Measurements from ENCODE around the gene ATG2B. TPM values are rescaled to one million over a fixed set of nuclear protein-coding genes. Genes with fewer than 3 reads are reported as not detected.

The ATG2B gene
- total and polyA plus RNA-seq, 5 donors from 2014 or later, result 2.0 to 40.0 (median 2.3) TPM

GRCh38 chr14:96275177-96276112 is 87.7 kb downstream of the ATG2B start:
- Mint-ChIP-seq H3K27ac (no peak overlapping the region), H3K9me3 (peaks cover 0 to 14% (median 6%) of the 10 kb centered on the region in 7 donors), H3K4me3 (no peak overlapping the region), H3K36me3 (peaks cover 7% of the 10 kb centered on the region), H3K27me3 (peaks cover 10% of the 10 kb centered on the region), H3K4me1 (no peaks in the 10 kb centered on the region)
- no peak overlapping the region for H3K4me3 ChIP-seq (ENCODE audit: low read depth, low read length)
- ATAC-seq (ENCODE audit: low read depth in 2 of 2) (no peak), DNase-seq (peak; percentile 17 to 56 (median 20))
- peaks cover 2% of the 10 kb centered on the region for H3K27me3 ChIP-seq (ENCODE audit: control insufficient read depth, insufficient read depth, low read length)
- no peaks in the 10 kb centered on the region for H3K36me3 ChIP-seq (ENCODE audit: control insufficient read depth, insufficient read depth, low read length)
- no peaks in the 10 kb centered on the region for H3K4me1 ChIP-seq (ENCODE audit: control insufficient read depth, insufficient read depth, low read length, poor library complexity, severe bottlenecking)
- H3K27ac ChIP-seq (ENCODE audit: insufficient read depth, low read length, poor library complexity, severe bottlenecking), result no peak overlapping the region
- peaks cover 8 to 14% of the 10 kb centered on the region in 2 experiments for H3K9me3 ChIP-seq (ENCODE audit: control insufficient read depth in 2 of 2, low read length in 2 of 2)

- DNase-seq (no peak), ATAC-seq (ENCODE audit: low read depth in 2 of 2) (no peak)
- Histone ChIP-seq H3K27me3 (ENCODE audit: control insufficient read depth, insufficient read depth, low read length) (peaks cover 2% of the 10 kb centered on the region), H3K9me3 (ENCODE audit: control insufficient read depth in 2 of 2, low read length in 2 of 2) (peaks cover 8 to 14% of the 10 kb centered on the region in 2 experiments), H3K36me3 (ENCODE audit: control insufficient read depth, insufficient read depth, low read length) (no peaks in the 10 kb centered on the region), H3K4me1 (ENCODE audit: control insufficient read depth, insufficient read depth, low read length, poor library complexity, severe bottlenecking) (no peaks in the 10 kb centered on the region), H3K4me3 (ENCODE audit: low read depth, low read length) (no peak overlapping the region), H3K27ac (ENCODE audit: insufficient read depth, low read length, poor library complexity, severe bottlenecking) (no peak overlapping the region)
- Mint-ChIP-seq H3K27me3 (peaks cover 10% of the 10 kb centered on the region), H3K27ac (no peak overlapping the region), H3K4me3 (no peak overlapping the region), H3K4me1 (no peaks in the 10 kb centered on the region), H3K9me3 (peaks cover 0 to 14% (median 6%) of the 10 kb centered on the region in 7 donors), H3K36me3 (peaks cover 7% of the 10 kb centered on the region)
These were observed 88.6 kb downstream of the ATG2B start for GRCh38 chr14:96274543-96274942.

- peaks cover 8 to 14% of the 10 kb centered on the region in 2 experiments for H3K9me3 ChIP-seq (ENCODE audit: control insufficient read depth in 2 of 2, low read length in 2 of 2)
- ATAC-seq (ENCODE audit: low read depth in 2 of 2) (no peak), DNase-seq (no peak)
- Mint-ChIP-seq H3K4me3 (no peak overlapping the region), H3K27ac (no peak overlapping the region), H3K9me3 (peaks cover 0 to 12% (median 6%) of the 10 kb centered on the region in 7 donors), H3K27me3 (peaks cover 10% of the 10 kb centered on the region), H3K4me1 (no peaks in the 10 kb centered on the region), H3K36me3 (peaks cover 3% of the 10 kb centered on the region)
- no peak overlapping the region for H3K27ac ChIP-seq (ENCODE audit: insufficient read depth, low read length, poor library complexity, severe bottlenecking)
- H3K4me1 ChIP-seq (ENCODE audit: control insufficient read depth, insufficient read depth, low read length, poor library complexity, severe bottlenecking), result no peaks in the 10 kb centered on the region
- H3K27me3 ChIP-seq (ENCODE audit: control insufficient read depth, insufficient read depth, low read length), result peaks cover 2% of the 10 kb centered on the region
- H3K4me3 ChIP-seq (ENCODE audit: low read depth, low read length), result no peak overlapping the region
- no peaks in the 10 kb centered on the region for H3K36me3 ChIP-seq (ENCODE audit: control insufficient read depth, insufficient read depth, low read length)
These were observed 89.0 kb downstream of the ATG2B start for GRCh38 chr14:96274122-96274521.

- Histone ChIP-seq H3K9me3 (ENCODE audit: control insufficient read depth in 2 of 2, low read length in 2 of 2) (peaks cover 8 to 13% of the 10 kb centered on the region in 2 experiments), H3K4me1 (ENCODE audit: control insufficient read depth, insufficient read depth, low read length, poor library complexity, severe bottlenecking) (no peaks in the 10 kb centered on the region), H3K27ac (ENCODE audit: insufficient read depth, low read length, poor library complexity, severe bottlenecking) (no peak overlapping the region), H3K27me3 (ENCODE audit: control insufficient read depth, insufficient read depth, low read length) (peaks cover 2% of the 10 kb centered on the region), H3K36me3 (ENCODE audit: control insufficient read depth, insufficient read depth, low read length) (no peaks in the 10 kb centered on the region), H3K4me3 (ENCODE audit: low read depth, low read length) (no peak overlapping the region)
- Mint-ChIP-seq H3K4me1 (no peaks in the 10 kb centered on the region), H3K4me3 (no peak overlapping the region), H3K36me3 (peaks cover 3% of the 10 kb centered on the region), H3K27ac (no peak overlapping the region), H3K9me3 (peaks cover 0 to 12% (median 6%) of the 10 kb centered on the region in 7 donors), H3K27me3 (peaks cover 7% of the 10 kb centered on the region)
- no peak for DNase-seq
- no peak for ATAC-seq (ENCODE audit: low read depth in 2 of 2)
These were observed 89.5 kb downstream of the ATG2B start for GRCh38 chr14:96273629-96274028.

GRCh38 chr14:96272777-96273473 is 90.2 kb downstream of the ATG2B start:
- peaks cover 5 to 6% of the 10 kb centered on the region in 2 experiments for H3K9me3 ChIP-seq (ENCODE audit: control insufficient read depth in 2 of 2, low read length in 2 of 2)

GRCh38 chr14:96271421-96271762 is 91.7 kb downstream of the ATG2B start:
- Mint-ChIP-seq H3K4me3 (no peak overlapping the region), H3K27me3 (peaks cover 5% of the 10 kb centered on the region), H3K4me1 (no peaks in the 10 kb centered on the region), H3K9me3 (peaks cover 0 to 10% (median 2%) of the 10 kb centered on the region in 7 donors), H3K27ac (no peak overlapping the region), H3K36me3 (peaks cover 3% of the 10 kb centered on the region)
- DNase-seq (no peak), ATAC-seq (ENCODE audit: low read depth in 2 of 2) (no peak)
- Histone ChIP-seq H3K4me1 (ENCODE audit: control insufficient read depth, insufficient read depth, low read length, poor library complexity, severe bottlenecking) (no peaks in the 10 kb centered on the region), H3K4me3 (ENCODE audit: low read depth, low read length) (no peak overlapping the region), H3K27ac (ENCODE audit: insufficient read depth, low read length, poor library complexity, severe bottlenecking) (no peak overlapping the region), H3K27me3 (ENCODE audit: control insufficient read depth, insufficient read depth, low read length) (peaks cover 2% of the 10 kb centered on the region), H3K36me3 (ENCODE audit: control insufficient read depth, insufficient read depth, low read length) (no peaks in the 10 kb centered on the region), H3K9me3 (ENCODE audit: control insufficient read depth in 2 of 2, low read length in 2 of 2) (no peaks in the 10 kb centered on the region)

More at GRCh38 chr14:96272777-96273473, 90.2 kb downstream of the ATG2B start:
- H3K4me1 Mint-ChIP-seq, result no peaks in the 10 kb centered on the region
- H3K27me3 Mint-ChIP-seq, result peaks cover 5% of the 10 kb centered on the region
- H3K4me3 Mint-ChIP-seq, result no peak overlapping the region
- Histone ChIP-seq H3K4me1 (ENCODE audit: control insufficient read depth, insufficient read depth, low read length, poor library complexity, severe bottlenecking) (no peaks in the 10 kb centered on the region), H3K4me3 (ENCODE audit: low read depth, low read length) (no peak overlapping the region), H3K27ac (ENCODE audit: insufficient read depth, low read length, poor library complexity, severe bottlenecking) (no peak overlapping the region), H3K27me3 (ENCODE audit: control insufficient read depth, insufficient read depth, low read length) (peaks cover 2% of the 10 kb centered on the region), H3K36me3 (ENCODE audit: control insufficient read depth, insufficient read depth, low read length) (no peaks in the 10 kb centered on the region)
- no peak for ATAC-seq (ENCODE audit: low read depth in 2 of 2)
- no peak for DNase-seq
- no peak overlapping the region for H3K27ac Mint-ChIP-seq
- peaks cover 3% of the 10 kb centered on the region for H3K36me3 Mint-ChIP-seq
- peaks cover 0 to 11% (median 2%) of the 10 kb centered on the region in 7 donors for H3K9me3 Mint-ChIP-seq

- no peak for DNase-seq
- no peak overlapping the region for H3K27ac ChIP-seq (ENCODE audit: insufficient read depth, low read length, poor library complexity, severe bottlenecking)
- H3K36me3 ChIP-seq (ENCODE audit: control insufficient read depth, insufficient read depth, low read length), result no peaks in the 10 kb centered on the region
- no peaks in the 10 kb centered on the region for H3K9me3 ChIP-seq (ENCODE audit: control insufficient read depth in 2 of 2, low read length in 2 of 2)
- H3K4me1 ChIP-seq (ENCODE audit: control insufficient read depth, insufficient read depth, low read length, poor library complexity, severe bottlenecking), result no peaks in the 10 kb centered on the region
- H3K4me1 Mint-ChIP-seq, result no peaks in the 10 kb centered on the region
- no peak overlapping the region for H3K4me3 Mint-ChIP-seq
- H3K27me3 Mint-ChIP-seq, result peaks cover 5% of the 10 kb centered on the region
- ATAC-seq (ENCODE audit: low read depth in 2 of 2), result no peak
- peaks cover 3% of the 10 kb centered on the region for H3K36me3 Mint-ChIP-seq
- peaks cover 2% of the 10 kb centered on the region for H3K27me3 ChIP-seq (ENCODE audit: control insufficient read depth, insufficient read depth, low read length)
- H3K9me3 Mint-ChIP-seq, result peaks cover 0 to 8% (median 2%) of the 10 kb centered on the region in 7 donors
- no peak overlapping the region for H3K4me3 ChIP-seq (ENCODE audit: low read depth, low read length)
- H3K27ac Mint-ChIP-seq, result no peak overlapping the region
These were observed 92.3 kb downstream of the ATG2B start for GRCh38 chr14:96270565-96271420.
